Endometrial microvascular endothelial cells (primary cell): ENCODE measurements around the gene MIER3. TPM values are rescaled to one million over a fixed set of nuclear protein-coding genes. Genes with fewer than 3 reads are reported as not detected.

Experiments used
- in situ Hi-C: cut with HindIII; loops from 2 replicates; pipeline ENCODE4 v1.10.0; 2017; ENCODE audit warnings: low sequenced_read_pairs, low pct_unique_long_range_greater_than_20kb; ENCODE audit errors: inconsistent ontology term
- total RNA-seq: library from RNA; depleted of rRNA; stranded (reverse); fragments of >200 nt; gene quantifications from one replicate; pipeline ENCODE4 v1.2.3, GENCODE V29; 2015; ENCODE audit errors: inconsistent ontology term

Gene MIER3
- total RNA-seq, 1 donor from 2014 or later, result 9.1 TPM

- in situ Hi-C loops, result loop anchor here (25.0 kb wide), 1 partner anchor 352 kb away; no protein-coding TSS in a partner anchor
Observed at GRCh38 chr5:56910210-56910965, 41.5 kb downstream of the MIER3 start.

GRCh38 chr5:56909294-56910209, 42.4 kb downstream of the MIER3 start, which contains the start of gene SETD9:
Gene SETD9 (plus strand): TSS chr5:56909596. CDS start chr5:56909646, 50 bp downstream.
- in situ Hi-C loops, result loop anchor here (25.0 kb wide), 1 partner anchor 353 kb away; no protein-coding TSS in a partner anchor

- in situ Hi-C loops, result loop anchor here (25.0 kb wide), 1 partner anchor 353 kb away; no protein-coding TSS in a partner anchor
Observed at GRCh38 chr5:56908942-56909293, 43.0 kb downstream of the MIER3 start.

DNA sequence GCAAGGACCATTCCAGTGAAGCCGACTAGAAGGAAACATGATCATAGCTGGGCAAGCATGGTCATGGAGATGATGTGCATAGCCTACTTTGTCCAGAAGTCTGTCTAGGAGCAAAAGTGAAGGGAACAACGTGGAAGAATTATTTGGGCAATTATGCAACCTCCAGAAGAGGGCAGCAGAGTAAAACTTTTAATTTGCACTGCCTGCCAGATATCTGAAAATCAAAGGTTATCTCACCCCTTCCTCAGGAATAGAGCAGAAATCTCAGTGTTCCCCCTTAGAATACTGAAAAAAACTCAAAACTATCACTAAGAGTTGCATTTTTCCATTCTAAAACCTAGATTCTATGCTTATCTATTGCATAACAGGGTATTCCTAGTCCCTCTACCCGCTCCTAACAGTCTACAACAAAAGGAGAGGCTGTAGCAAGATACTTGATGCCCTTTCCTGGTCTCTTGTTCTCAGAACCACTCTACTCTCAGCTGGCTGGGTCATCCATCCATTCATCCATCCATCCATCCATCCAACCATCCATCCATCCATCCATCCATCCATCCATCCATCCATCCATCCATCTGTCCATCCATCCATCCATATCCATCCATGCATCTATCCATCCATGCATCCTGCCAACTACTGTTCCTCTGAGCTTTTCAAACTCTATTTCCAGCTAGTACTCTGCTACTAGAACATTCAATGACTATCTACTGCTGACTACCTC, 50.9 kb downstream of the MIER3 start:
- in situ Hi-C loops, result loop anchor here (25.0 kb wide), 1 partner anchor 361 kb away; no protein-coding TSS in a partner anchor

- in situ Hi-C loops, result loop anchor here (25.0 kb wide), 1 partner anchor 362 kb away; no protein-coding TSS in a partner anchor
Observed at GRCh38 chr5:56900395-56900794, 51.5 kb downstream of the MIER3 start.

DNA sequence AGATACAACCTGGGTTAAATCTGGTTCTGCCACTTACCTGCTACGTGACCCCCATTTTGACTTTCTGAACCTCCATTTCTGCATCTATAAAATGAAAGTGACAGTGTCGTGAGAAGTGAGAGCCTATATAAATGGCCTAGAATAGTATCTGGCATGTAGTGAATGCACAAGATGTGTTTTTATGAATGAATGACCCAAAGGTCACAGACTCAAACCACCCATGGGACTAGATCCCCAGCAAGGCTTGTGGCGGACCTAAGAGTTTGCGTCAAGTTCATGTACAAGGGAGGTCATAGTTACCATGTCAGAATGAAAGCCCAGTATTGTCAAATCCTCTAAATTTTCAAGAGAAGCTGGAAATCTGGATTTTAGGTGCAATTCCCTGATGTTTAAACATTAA, 53.7 kb downstream of the MIER3 start:
- in situ Hi-C loops, result no loop called here

DNA sequence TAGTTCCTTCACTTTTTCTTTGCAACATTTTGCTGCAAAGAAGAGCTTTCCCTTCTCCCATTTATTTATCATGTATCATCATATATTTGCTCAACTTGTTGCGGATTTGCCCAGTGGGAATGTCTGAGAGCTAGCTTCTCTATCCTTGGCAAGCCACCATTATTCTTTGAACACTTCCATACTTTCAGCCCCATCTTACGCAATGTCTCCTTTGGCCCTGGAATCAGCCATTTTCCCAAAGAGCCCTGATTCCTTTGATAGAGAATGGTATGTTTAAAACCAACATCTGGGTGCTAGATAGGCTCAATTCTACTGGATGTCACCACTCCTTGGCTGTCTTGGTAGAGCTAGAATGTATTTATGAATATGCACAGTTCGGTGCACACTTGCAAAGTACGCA, 55.2 kb downstream of the MIER3 start:
- in situ Hi-C loops, result no loop called here

GRCh38 chr5:56893251-56893951, 58.5 kb downstream of the MIER3 start:
- in situ Hi-C loops, result no loop called here

DNA sequence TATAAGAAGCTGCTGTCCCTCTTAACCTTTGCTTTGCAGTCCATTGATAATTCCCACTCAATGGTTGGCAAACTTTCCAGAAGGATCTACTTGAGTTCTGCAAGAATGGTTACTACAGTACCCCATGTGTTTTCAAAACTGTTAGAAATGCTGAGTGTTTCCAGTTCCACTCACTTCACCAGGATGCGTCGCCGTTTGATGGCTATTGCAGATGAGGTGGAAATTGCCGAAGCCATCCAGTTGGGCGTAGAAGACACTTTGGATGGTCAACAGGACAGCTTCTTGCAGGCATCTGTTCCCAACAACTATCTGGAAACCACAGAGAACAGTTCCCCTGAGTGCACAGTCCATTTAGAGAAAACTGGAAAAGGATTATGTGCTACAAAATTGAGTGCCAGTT, 70.4 kb downstream of the MIER3 start:
- in situ Hi-C loops, result no loop called here

- in situ Hi-C loops, result no loop called here
Observed at GRCh38 chr5:56876327-56876726, 75.6 kb downstream of the MIER3 start.

GRCh38 chr5:56873056-56873455, 78.9 kb downstream of the MIER3 start:
- in situ Hi-C loops, result no loop called here

DNA sequence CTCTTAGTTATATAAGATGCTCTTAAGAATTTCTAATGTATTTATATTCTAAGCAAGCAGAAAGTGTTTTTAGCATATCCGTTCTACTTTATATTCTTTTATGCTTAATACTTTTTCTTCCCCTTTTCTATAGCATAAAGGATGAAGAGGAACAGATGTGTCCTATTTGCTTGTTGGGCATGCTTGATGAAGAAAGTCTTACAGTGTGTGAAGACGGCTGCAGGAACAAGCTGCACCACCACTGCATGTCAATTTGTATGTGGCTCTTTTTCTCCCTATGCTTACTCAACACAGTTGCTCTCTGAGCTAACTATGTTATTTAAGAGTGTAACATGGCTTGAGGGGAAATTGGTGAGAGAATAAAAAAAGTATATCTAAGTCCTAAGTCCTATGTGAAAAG, 80.1 kb downstream of the MIER3 start:
- in situ Hi-C loops, result no loop called here

Other genes with a start within 250 kb of the MIER3 start
- 8.2 TPM for gene MAP3K1, start 136.6 kb downstream of the MIER3 start, total RNA-seq
- 14.2 TPM for gene SETD9, start 42.5 kb downstream of the MIER3 start, total RNA-seq
- gene GPBP1, start 221.9 kb upstream of the MIER3 start, total RNA-seq, result 37.4 TPM